Epidermal melanocyte (primary cell): ENCODE data around the gene MERTK.
"Not testable (repeated sequence)": the region's sequence is repeated elsewhere in the genome, so short reads cannot be mapped to it uniquely, and the experiment has no call there.

Source experiments
- DNase-seq: peaks from one replicate; pipeline ENCODE4 v3.0.0; 2011; ENCODE audit warnings: low spot score; ENCODE audit not compliant: insufficient read length

Gene MERTK

DNA sequence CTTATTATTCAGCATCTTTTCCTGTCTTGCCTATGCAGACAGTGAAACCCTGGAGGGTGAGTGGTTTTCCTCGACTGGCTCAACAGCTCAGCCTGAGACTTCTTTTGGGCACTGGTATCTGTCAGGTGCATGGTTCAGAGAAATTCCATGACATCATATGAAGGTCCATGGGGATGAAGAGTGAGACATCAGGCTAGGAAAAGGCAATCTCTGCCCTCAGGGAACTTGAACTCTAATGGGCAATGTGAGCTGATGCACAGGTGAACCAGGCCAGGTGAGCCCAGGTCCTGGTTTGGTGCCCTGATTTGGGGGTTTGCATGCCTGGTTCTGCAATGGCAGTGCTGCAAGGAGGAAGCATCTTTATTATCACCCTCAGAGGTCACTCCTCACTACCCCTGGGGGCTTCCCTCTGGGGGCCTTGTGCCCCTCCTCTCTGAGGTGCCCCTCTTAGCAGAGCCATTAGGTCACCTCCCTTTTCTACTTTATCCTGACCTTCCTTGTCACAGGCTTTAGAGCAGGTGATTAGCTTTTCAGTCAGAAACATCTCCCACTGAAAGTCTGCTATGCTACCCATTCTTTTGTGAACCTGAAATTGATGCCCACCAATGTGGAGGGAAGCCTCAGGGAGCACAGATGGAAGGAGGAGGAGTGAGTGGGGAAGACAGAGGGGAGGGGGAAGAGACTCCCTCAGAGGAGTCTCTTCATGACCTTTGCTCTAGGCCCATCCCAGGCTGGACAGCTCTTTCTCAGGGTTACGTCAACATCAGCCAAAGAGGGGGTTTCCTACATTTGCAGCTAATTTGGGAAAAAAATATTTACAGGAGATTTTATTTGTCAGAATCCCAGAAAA is 47.3 kb downstream of the MERTK start:
- no peak for DNase-seq

DNA sequence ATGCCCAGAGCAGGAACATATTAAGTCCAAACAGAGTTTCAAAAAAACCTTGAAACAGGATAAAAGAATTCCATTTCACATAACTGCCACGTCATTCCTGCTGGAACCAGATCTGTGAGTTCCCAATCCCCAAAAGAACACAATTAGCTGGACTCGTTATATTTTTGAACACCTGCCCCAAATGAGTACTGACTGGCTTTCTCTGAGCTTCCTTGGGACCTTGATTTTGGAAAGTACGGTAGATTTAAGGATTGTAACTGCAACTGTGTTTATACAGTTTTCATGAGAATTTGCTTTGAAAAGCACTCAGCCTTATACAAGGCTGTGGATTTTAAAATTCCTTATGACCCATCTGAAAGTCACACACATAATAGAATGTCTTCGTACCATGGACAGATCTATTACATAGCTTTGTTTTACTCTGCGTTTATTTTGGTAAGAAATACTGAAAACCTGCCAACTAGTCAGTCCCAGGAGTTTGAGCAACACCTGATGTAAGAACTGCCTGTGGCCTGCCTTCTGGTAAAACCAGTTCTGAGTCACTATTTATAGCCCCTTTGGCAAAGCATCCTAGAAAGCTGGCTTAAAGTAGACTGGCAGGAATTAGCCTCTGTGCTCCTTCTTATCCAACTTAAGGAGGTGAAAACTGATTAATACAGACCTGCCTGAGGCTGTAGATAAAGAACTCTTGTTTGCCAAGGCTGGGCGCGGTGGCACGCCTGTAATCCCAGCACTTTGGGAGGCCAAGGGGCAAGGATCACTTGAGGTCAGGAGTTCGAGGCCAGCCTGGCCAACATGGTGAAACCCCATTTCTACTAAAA is 48.1 kb downstream of the MERTK start:
- no peak for DNase-seq

- DNase-seq: no peak
Observed at GRCh38 chr2:111947219-111947618, 48.8 kb downstream of the MERTK start.

GRCh38 chr2:111948832-111949231 is 50.4 kb downstream of the MERTK start:
- no peak for DNase-seq

GRCh38 chr2:111950236-111950635 is 51.8 kb downstream of the MERTK start:
- no peak for DNase-seq

DNA sequence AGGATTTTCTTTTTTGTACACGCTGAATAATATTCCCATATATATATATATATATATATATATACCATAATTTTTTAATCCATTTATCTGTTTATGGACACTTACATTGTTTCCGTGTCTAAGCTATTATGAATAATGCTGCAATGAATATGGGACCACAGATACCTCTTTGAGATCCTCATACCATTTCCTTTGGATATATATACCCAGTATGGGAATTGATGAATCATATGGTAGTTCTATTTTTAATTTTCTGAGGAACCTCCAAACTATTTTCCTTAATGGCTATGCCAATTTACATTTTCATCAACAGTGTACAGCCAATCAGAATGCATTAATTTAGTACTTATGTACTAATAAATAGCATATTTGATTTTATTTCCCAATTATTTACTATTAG is 53.1 kb downstream of the MERTK start:
- DNase-seq: no peak

DNA sequence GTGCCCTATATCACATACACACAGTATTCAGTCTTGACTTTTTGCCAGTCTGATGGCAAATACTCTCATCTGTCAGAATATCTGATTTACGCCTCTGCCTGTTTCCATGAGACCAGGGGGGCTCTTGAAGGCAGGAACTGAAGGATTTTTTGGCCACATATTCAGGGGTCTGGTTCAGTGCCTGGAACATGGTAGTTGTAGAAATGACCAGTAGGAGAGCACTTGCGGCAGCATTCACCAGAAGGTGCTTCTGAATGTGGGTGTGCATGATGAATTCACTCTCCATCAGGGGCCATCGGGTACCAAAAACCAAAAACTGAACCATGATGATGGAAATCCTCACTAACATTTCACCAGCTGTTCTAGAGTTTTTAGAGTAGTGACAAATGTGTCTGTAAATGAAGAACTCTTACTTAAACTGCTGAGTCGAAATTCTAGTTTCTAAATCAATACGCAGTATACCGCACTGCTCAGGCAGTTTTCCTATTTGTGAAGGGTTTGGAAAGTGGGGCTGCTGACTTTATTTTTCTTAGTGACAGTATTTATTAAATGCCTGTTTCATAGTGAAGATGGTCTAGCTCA is 54.6 kb downstream of the MERTK start:
- no peak for DNase-seq

DNA sequence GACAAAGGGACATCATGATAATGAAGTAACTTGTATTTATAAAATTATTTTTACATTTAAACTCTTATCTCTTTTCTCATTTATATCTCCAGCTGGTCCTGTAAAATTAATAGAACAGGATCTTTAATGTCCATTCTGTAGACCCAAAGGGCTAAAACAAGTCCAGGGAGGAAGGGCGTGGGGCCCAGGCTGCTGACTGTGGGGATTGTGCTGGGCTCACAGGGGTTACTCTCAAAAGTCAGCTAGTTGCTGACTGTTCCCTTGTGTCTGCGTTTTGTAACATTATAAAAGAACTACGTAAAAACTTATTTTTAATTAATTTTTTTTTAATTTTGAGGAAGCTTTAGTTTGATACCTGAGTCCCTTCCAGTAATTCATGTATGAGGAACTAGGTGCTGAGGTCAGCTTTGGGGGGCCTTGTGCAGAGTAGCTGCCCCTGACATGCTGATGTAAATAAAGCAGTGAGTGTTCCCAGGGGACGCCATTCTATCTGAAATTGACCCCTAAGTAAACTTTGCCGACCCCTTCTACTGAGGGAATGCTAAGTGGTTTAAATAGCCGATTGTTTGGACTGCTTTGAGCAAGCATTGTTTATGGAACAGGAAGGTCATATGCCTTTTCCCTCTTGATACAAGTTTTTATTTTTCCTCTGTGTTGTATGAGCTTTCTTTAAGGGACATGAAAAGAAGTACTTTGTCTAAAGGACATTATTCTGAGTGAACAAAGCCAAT is 56.4 kb downstream of the MERTK start:
- DNase-seq: no peak

DNA sequence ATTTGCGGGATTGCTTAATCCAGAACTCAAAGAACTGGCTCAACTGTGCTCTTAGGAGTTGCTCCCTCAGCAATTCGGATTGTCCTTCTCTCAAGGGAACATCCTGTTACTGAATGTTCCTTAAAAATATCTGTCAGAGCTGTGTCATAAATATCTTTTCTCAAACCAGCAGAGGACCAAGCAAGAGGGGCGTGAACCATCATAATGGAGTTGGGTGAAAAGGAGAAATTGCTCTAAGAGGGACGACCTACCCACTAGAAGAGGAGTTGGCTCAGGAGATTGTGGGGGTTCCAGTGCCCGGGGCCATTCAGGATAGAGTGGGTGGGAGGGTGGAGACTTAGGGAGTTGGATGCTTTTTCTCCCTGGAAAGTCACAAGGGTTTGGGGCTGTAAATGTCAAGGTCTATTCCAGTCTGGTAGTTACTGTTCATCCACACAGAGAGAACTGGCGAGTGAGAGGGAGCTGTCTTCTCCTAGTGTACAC is 59.5 kb downstream of the MERTK start:
- no peak for DNase-seq

DNA sequence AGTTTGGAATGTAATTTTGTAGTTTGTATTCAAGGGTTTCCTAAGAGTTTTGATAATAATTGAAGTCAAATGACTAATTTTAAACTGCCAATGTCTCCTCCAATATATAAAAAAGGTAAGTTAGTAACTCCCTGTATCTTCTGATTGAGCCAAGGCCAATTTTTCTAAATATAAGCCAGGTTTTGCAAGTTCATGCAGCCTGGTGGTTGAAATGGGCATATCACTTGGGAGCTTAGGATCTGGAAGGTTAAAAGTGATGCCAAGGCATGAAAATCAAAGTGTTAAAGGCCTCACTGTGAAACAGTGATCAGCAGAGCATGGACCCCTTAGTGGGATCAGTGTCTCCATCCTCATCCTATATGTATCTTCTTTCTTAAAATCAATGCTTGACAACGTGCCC is 60.5 kb downstream of the MERTK start:
- no peak for DNase-seq

DNA sequence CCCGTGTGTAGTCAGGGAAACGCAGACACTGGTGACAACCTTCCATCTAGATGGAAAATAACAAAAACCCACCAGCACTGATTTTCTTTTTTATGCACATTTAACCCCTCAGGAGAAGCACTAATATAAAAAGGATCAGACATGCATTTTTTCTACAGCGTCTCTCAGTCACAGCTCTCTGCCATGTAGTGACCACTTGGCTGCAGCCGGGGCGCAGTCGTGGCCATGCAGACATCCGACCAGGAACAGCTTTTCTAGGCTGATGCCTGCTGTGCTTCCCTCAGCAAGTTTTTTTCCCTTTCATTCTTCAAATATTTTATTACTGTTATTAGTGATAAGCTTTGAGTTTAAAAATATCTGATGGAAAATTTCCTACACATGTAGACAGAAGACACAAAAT is 63.3 kb downstream of the MERTK start:
- no peak for DNase-seq

- not testable (repeated sequence) for DNase-seq
Observed at GRCh38 chr2:111963086-111963485, 64.7 kb downstream of the MERTK start.

- not testable (repeated sequence) for DNase-seq
Observed at GRCh38 chr2:111963508-111963907, 65.1 kb downstream of the MERTK start.

DNA sequence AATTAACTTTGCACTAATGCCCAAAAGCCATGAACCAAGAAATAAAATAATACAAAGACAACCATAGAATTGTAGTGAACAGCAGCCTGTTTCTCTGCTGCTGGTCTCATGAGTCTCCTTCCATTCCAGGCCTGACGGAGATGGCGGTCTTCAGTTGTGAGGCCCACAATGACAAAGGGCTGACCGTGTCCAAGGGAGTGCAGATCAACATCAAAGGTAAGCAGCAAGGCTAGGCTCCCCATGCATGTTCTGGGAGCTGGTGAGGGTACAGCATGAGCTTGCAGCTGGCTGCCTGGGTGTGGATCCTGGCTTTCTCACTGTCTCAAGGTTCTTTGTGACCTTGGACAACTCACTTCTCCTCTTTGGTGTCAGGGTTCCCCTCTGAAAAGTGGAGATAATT is 66.7 kb downstream of the MERTK start:
- DNase-seq: no peak

GRCh38 chr2:111966241-111966640 is 67.8 kb downstream of the MERTK start:
- no peak for DNase-seq

DNA sequence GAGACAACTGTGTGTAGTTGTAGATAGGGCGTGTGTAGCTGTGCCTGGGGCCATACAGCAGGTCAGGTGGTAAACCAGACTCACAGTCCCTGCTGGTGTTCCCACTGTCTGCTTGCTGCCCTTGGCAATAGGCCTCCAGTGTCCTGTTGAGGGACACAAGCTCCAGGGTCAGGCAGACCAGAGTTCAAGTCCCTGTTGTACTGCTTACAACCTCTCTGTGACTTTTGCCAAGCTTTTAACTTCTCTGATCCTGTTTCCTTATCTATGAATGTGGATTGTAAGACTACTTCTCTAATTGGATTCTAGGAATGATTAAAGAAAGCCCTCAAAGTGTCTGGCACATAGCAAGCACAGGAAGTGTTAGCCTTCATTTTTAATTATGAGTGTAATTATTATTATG is 68.6 kb downstream of the MERTK start:
- no peak for DNase-seq

DNA sequence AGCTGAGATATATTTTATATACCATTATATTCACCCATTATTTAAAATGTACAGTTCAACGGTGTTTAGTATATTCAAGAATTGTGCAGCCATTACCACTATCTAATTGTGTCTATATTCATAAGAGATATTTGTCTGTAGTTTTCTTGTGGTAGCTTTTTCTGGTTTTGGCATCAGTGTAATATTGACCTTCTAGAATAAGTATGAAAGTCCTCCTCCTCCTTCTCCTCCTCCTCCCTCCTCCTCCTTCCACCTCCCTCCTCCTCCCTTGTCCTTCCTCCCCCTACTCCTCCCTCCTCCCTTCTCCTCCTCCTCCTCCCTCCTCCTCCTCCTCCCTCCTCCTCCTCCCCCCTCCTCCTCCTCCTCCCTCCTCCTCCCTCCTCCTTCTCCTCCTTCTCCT is 72.0 kb downstream of the MERTK start:
- no peak for DNase-seq

DNA sequence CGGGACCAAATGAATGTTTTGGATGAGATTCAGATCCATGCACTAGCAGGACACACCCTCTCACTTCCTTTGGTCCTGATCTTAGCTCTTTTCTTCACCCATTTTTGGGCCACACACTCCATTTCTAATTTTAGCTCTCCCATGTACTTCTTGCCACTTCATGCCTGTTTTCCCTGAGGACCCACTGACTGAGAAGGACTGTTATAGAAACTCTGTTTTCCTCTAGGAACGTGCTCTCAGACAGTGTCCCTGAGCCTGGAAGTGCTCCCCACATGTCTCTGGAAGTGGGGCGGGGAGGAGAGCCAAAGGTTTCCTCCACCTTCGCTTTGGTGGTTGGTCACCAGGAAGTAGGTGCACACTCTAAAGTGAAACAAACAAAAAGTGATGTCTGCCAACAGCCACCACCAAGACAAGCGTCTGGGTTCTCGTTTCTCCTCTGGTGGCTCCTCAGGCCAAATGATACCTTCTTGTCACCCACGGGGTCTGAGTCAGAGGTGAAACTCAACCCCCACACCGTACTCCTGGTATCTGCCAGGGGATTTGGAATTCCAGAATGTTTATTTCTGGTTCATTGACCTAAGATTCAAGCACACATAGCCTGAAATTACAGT is 74.7 kb downstream of the MERTK start:
- no peak for DNase-seq

DNA sequence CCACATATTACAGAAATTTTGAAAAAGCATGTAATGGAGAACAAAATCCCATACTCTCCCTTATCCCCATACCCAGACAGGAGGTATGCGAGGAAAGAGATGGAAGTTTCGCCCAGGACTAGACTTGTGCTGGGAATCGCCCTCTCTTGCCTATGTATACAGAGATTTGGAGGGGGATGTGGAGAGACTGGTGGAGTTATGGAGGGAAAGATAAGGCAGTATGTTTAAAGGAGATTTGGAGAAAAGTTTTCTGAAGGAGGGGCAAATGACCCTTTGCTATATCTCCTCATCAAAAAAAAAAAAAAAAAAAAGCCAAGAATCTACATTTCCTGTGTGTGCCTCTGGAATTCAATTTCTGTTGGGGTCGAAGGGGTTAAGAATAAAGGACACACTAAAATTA is 75.3 kb downstream of the MERTK start:
- no peak for DNase-seq

DNA sequence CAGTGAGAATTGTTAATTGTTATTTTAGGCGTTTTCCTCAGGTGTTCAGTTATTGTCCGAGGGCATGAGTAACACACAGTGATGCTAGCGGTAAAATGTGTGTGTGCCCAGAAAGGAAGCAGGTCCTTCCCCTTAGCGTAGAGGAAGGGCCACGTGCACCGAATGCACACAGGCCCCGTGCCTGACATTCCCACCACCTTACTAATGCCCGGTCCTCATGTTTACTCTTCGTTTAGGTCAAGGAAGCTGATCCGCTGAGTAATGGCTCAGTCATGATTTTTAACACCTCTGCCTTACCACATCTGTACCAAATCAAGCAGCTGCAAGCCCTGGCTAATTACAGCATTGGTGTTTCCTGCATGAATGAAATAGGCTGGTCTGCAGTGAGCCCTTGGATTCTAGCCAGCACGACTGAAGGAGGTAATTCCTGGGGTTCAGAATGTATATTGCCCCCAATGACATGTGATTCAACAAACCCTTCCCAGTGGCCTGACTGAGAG is 76.7 kb downstream of the MERTK start:
- no peak for DNase-seq

DNA sequence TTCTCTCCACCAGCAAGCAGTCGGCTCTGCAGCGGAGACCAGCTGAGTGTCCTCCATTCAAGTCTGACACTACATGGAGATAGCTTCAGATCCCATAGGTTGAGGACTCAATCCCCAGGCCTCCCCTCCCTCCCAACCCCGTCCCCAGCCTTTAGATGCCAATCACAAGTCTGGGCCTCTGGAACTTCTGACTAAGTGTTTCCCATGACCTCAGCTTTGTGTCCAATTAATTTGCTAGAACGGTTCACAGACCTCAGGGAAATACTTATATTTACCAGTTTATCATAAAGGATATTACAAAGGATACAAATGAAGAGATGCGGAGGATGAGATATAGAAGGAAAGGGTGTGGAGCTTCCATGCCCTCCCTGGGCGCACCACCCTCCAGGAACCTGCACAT is 77.4 kb downstream of the MERTK start:
- no peak for DNase-seq
